ENCODE measurements around the gene DNAH9. TPM values are rescaled to one million over a fixed set of nuclear protein-coding genes. Genes with fewer than 3 reads are reported as not detected.
"Not testable (repeated sequence)": the region's sequence is repeated elsewhere in the genome, so short reads cannot be mapped to it uniquely, and the experiment has no call there.

The DNAH9 gene
- total RNA-seq, 4 donors from 2014 or later = 0.41 to 1.9 (median 0.79) TPM; not detected in 1

DNA sequence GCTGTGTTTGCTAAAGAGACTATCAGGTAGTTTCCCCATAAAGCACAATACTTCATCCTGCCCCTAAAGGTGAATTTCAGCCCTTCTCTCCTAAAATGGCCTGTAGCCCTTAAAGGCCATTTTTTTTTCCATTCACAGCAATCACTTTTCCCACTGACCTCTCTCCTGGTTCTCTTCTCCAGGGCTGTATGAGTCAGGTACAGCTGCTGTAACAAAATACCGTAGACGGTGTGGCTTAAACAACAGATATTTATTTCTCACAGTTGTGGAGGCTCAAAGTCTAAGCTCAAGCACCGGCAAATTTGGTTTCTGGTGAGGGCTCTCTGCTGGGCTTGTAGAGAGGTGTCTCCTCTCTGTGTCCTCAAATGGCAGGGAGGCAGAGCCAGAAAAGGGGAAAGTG lies 354.3 kb downstream of the DNAH9 start:
- Histone ChIP-seq H3K4me3 (no peak overlapping the region), H3K27ac (no peak overlapping the region), H3K4me1 (no peaks in the 10 kb centered on the region), H3K9me3 (peaks cover 9 to 13% of the 10 kb centered on the region in 2 donors), H3K27me3 (no peaks in the 10 kb centered on the region), H3K36me3 (no peaks in the 10 kb centered on the region)
- no peak for DNase-seq
- 94 to 96% methylated on average over 3 of the region's 3 CpGs for WGBS, 2 donors (ENCODE audit: low coverage in 1 of 2)
- in situ Hi-C loops (cut with MboI; ENCODE audit: low pct_ligation_motif_present in 1 of 4, low pct_unique_long_range_greater_than_20kb in 1 of 4, low sequenced_read_pairs in 3 of 4) = loop anchor here in 1 of 4 donors (25.0 kb wide), 1 partner anchor 140 kb away; no protein-coding TSS in a partner anchor
- TF ChIP-seq POLR2A (IDR thresholded peaks at IDR 0.05) = no peak
- TF ChIP-seq POLR2AphosphoS5 (IDR thresholded peaks at IDR 0.05) = no peak
- TF ChIP-seq, protein P1, sequence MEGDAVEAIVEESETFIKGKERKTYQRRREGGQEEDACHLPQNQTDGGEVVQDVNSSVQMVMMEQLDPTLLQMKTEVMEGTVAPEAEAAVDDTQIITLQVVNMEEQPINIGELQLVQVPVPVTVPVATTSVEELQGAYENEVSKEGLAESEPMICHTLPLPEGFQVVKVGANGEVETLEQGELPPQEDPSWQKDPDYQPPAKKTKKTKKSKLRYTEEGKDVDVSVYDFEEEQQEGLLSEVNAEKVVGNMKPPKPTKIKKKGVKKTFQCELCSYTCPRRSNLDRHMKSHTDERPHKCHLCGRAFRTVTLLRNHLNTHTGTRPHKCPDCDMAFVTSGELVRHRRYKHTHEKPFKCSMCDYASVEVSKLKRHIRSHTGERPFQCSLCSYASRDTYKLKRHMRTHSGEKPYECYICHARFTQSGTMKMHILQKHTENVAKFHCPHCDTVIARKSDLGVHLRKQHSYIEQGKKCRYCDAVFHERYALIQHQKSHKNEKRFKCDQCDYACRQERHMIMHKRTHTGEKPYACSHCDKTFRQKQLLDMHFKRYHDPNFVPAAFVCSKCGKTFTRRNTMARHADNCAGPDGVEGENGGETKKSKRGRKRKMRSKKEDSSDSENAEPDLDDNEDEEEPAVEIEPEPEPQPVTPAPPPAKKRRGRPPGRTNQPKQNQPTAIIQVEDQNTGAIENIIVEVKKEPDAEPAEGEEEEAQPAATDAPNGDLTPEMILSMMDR (IDR thresholded peaks at IDR 0.05) = no peak
- no peak for TF ChIP-seq EP300 (IDR thresholded peaks at IDR 0.05; ENCODE audit: low read depth)
- intact Hi-C loops (cut with DNase I; ENCODE audit: low total_unique reads) = loop anchor here (5.0 to 10.0 kb wide), 2 partner anchors 60 to 1698 kb away; no protein-coding TSS in a partner anchor

- no peak for DNase-seq
- H3K36me3 ChIP-seq = no peaks in the 10 kb centered on the region
- no peaks in the 10 kb centered on the region for H3K4me1 ChIP-seq
- 95 to 100% methylated on average over 1 of the region's 1 CpG for WGBS, 2 donors (ENCODE audit: low coverage in 1 of 2)
- H3K4me3 ChIP-seq = no peak overlapping the region
- intact Hi-C loops (cut with DNase I; ENCODE audit: low total_unique reads) = loop anchor here (5.0 to 10.0 kb wide), 2 partner anchors 62 to 1699 kb away; no protein-coding TSS in a partner anchor
- no peaks in the 10 kb centered on the region for H3K27me3 ChIP-seq
- TF ChIP-seq POLR2AphosphoS5 (IDR thresholded peaks at IDR 0.05) (no peak), POLR2A (IDR thresholded peaks at IDR 0.05) (no peak), EP300 (IDR thresholded peaks at IDR 0.05; ENCODE audit: low read depth) (no peak)
- TF ChIP-seq, protein P1 (IDR thresholded peaks at IDR 0.05) = no peak
- H3K9me3 ChIP-seq = peaks cover 9 to 13% of the 10 kb centered on the region in 2 donors
- in situ Hi-C loops (cut with MboI; ENCODE audit: low pct_ligation_motif_present in 1 of 4, low pct_unique_long_range_greater_than_20kb in 1 of 4, low sequenced_read_pairs in 3 of 4) = loop anchor here in 1 of 4 donors (25.0 kb wide), 1 partner anchor 142 kb away; no protein-coding TSS in a partner anchor
- H3K27ac ChIP-seq = no peak overlapping the region
Observed at GRCh38 chr17:11953924-11954323, 355.7 kb downstream of the DNAH9 start.

- Histone ChIP-seq H3K9me3 (peaks cover 9 to 13% of the 10 kb centered on the region in 2 donors), H3K4me1 (no peaks in the 10 kb centered on the region), H3K27me3 (no peaks in the 10 kb centered on the region), H3K36me3 (no peaks in the 10 kb centered on the region), H3K4me3 (no peak overlapping the region), H3K27ac (no peak overlapping the region)
- TF ChIP-seq POLR2A (IDR thresholded peaks at IDR 0.05) (no peak), POLR2AphosphoS5 (IDR thresholded peaks at IDR 0.05) (no peak)
- intact Hi-C loops (cut with DNase I; ENCODE audit: low total_unique reads) (loop anchor here (5.0 to 10.0 kb wide), 2 partner anchors 63 to 1700 kb away; no protein-coding TSS in a partner anchor), in situ Hi-C loops (cut with MboI; ENCODE audit: low pct_ligation_motif_present in 1 of 4, low pct_unique_long_range_greater_than_20kb in 1 of 4, low sequenced_read_pairs in 3 of 4) (loop anchor here in 1 of 4 donors (25.0 kb wide), 1 partner anchor 143 kb away; no protein-coding TSS in a partner anchor)
- no peak for DNase-seq
Observed at GRCh38 chr17:11954936-11955335, 356.7 kb downstream of the DNAH9 start.

DNA sequence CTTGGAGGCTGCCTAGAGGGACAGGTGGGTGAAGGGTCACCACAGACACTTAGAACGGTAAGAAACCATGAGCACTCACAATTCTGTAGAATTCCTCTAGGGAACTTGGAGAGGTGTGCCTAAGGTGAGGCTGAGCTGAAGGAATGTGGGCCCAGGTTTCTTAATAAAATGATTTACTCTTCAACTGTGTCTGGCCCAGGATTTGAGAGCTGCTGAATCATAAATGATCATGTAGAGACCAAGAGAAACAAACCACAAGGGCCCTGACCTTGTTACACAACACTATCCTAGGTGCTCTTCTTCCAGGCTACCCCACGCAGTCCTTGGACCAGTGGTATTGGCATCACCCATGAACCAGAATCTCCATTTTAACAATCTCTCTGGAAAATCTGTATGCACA lies 371.3 kb downstream of the DNAH9 start:
- TF ChIP-seq EP300 (IDR thresholded peaks at IDR 0.05; ENCODE audit: low read depth) (no peak), POLR2A (IDR thresholded peaks at IDR 0.05) (no peak), POLR2AphosphoS5 (IDR thresholded peaks at IDR 0.05) (no peak)
- TF ChIP-seq, protein P1 (IDR thresholded peaks at IDR 0.05) = no peak
- 94% methylated on average over 2 of the region's 2 CpGs; no CpG with 5 or more reads in 1 of the 2 donors for WGBS, 2 donors (ENCODE audit: low coverage in 1 of 2)
- Histone ChIP-seq H3K27me3 (no peaks in the 10 kb centered on the region), H3K4me1 (no peaks in the 10 kb centered on the region), H3K36me3 (no peaks in the 10 kb centered on the region), H3K27ac (no peak overlapping the region), H3K9me3 (peaks cover 7 to 14% of the 10 kb centered on the region in 2 donors), H3K4me3 (no peak overlapping the region)
- in situ Hi-C loops (cut with MboI; ENCODE audit: low pct_ligation_motif_present in 1 of 4, low pct_unique_long_range_greater_than_20kb in 1 of 4, low sequenced_read_pairs in 3 of 4) (loop anchor here in 1 of 4 donors (25.0 kb wide), 1 partner anchor 157 kb away; no protein-coding TSS in a partner anchor), intact Hi-C loops (cut with DNase I; ENCODE audit: low total_unique reads) (no loop called here)
- DNase-seq = no peak

GRCh38 chr17:11972741-11973140 lies 374.5 kb downstream of the DNAH9 start:
- H3K4me1 ChIP-seq; H3K27ac ChIP-seq; intact Hi-C loops (cut with DNase I; ENCODE audit: low total_unique reads); H3K27me3 ChIP-seq; H3K9me3 ChIP-seq; DNase-seq; H3K4me3 ChIP-seq; H3K36me3 ChIP-seq: not testable (repeated sequence)
- in situ Hi-C loops (cut with MboI; ENCODE audit: low pct_ligation_motif_present in 1 of 4, low pct_unique_long_range_greater_than_20kb in 1 of 4, low sequenced_read_pairs in 3 of 4) = loop anchor here in 1 of 4 donors (25.0 kb wide), 1 partner anchor 160 kb away; no protein-coding TSS in a partner anchor
- 95 to 96% methylated on average over 7 to 19 of the region's 19 CpGs for WGBS, 2 donors (ENCODE audit: low coverage in 1 of 2)
